Keratinocyte (primary cell): ENCODE measurements around the gene CNTNAP2.

ENCODE experiments used
- CTCF ChIP-seq, 3 experiments: IDR thresholded peaks in 1 of 3; conservative IDR thresholded peaks in 1 of 3; optimal IDR thresholded peaks in 1 of 3; 2 replicates in 2 of 3; 3 replicates in 1 of 3; pipeline versions ENCODE3 to v1.5.1; 2011; ENCODE audit warnings: low read length in 3 of 3, mild to moderate bottlenecking in 3 of 3, moderate library complexity in 2 of 3, control low read depth in 1 of 3, inconsistent platforms in 1 of 3; ENCODE audit not compliant: insufficient read depth in 2 of 3; ENCODE audit errors: extremely low read depth in 1 of 3
- EZH2 ChIP-seq: IDR thresholded peaks from one replicate; pipeline ENCODE4 v1.6.1; 2012; ENCODE audit warnings: inconsistent platforms, mild to moderate bottlenecking, low read length, moderate library complexity

DNA sequence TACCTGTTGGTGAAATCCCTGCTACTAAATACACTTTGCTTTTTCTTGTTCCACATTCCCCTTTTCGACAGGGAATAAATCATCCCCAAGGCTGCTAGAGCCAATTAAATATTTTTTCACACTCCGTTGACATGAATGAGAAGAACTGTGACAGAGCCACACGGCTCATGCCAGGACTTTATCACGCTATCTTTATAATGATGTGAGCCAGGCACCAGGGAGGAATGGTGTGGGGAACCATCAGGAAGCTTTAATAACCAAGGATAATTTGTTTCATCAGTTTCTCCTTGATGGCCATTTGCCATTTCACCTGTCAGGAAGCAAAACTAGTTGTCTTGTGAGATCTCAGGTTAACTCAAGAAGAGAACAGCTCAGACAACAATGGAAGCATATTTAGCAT is 2280.9 kb downstream of the CNTNAP2 start:
- TF ChIP-seq CTCF (optimal IDR thresholded peaks at IDR 0.05 in 1 of 3, IDR thresholded peaks at IDR 0.05 in 1 of 3, conservative IDR thresholded peaks at IDR 0.05 in 1 of 3; ENCODE audit: extremely low read depth in 1 of 3, insufficient read depth in 2 of 3, low read length in 3 of 3) (no peak), EZH2 (no peak)
